A549 (cell line): ENCODE data around the gene SLC5A4.

ENCODE experiments used
- BHLHE40 ChIP-seq: IDR thresholded peaks from 2 replicates; pipeline ENCODE4 v1.6.1; 2012; ENCODE audit warnings: low read depth, low read length, inconsistent platforms
- CHD2 ChIP-seq: fragments of 150-350 bp; IDR thresholded peaks from 2 replicates; pipeline ENCODE4 v1.6.1; 2014; ENCODE audit warnings: low read length; ENCODE audit not compliant: partially characterized antibody
- CHD4 ChIP-seq: fragments of 200-600 bp; sonication (generic); IDR thresholded peaks from 2 replicates; pipeline ENCODE4 v1.6.1; 2016; ENCODE audit warnings: antibody characterized with exemption, mild to moderate bottlenecking, borderline replicate concordance
- EP300 ChIP-seq, 2 experiments: fragments of >200 bp; sonication (Bioruptor Twin); formaldehyde crosslinking; IDR thresholded peaks; 2 replicates in 1 of 2; 3 replicates in 1 of 2; pipeline ENCODE4 v1.6.1; 2016 to 2017
- HOXA7 ChIP-seq: fragments of 250-450 bp; sonication (Bioruptor Pico); IDR thresholded peaks from 2 replicates; pipeline ENCODE4 v1.5.0; 2020; ENCODE audit warnings: mild to moderate bottlenecking, moderate library complexity
- JUNB ChIP-seq: fragments of >200 bp; sonication (Bioruptor Twin); formaldehyde crosslinking; IDR thresholded peaks from 2 replicates; pipeline ENCODE4 v1.6.1; 2016
- POLR2A ChIP-seq: IDR thresholded peaks from 2 replicates; pipeline ENCODE4 v1.6.1; 2012; ENCODE audit warnings: mild to moderate bottlenecking, low read length
- RAD21 ChIP-seq, 2 experiments: fragments of >200 bp in 1 of 2; sonication (Bioruptor Twin) in 1 of 2; formaldehyde crosslinking in 1 of 2; IDR thresholded peaks in 1 of 2; conservative IDR thresholded peaks in 1 of 2; 2 replicates in 1 of 2; 3 replicates in 1 of 2; pipeline ENCODE4 v1.6.1; 2012 to 2018; ENCODE audit warnings: inconsistent platforms in 1 of 2
- RARB ChIP-seq: fragments of 250-450 bp; sonication (Bioruptor Pico); IDR thresholded peaks from 2 replicates; pipeline ENCODE4 v1.8.0; 2021; ENCODE audit warnings: mild to moderate bottlenecking, moderate library complexity
- SREBF2 ChIP-seq: fragments of 450-650 bp; IDR thresholded peaks from 2 replicates; pipeline ENCODE4 v1.6.1; 2014; ENCODE audit warnings: mild to moderate bottlenecking, moderate library complexity
- TF ChIP-seq, protein P1 (sequence below): fragments of 200-600 bp; sonication (generic); IDR thresholded peaks from 2 replicates; pipeline ENCODE4 v1.6.1; 2016; ENCODE audit warnings: antibody characterized with exemption, mild to moderate bottlenecking, moderate library complexity
- TF ChIP-seq, protein P2 (sequence below): fragments of >200 bp; sonication (Bioruptor Twin); formaldehyde crosslinking; IDR thresholded peaks from 3 replicates; pipeline ENCODE4 v1.5.1; 2016
- TF ChIP-seq, protein P3 (sequence below): IDR thresholded peaks from 2 replicates; pipeline ENCODE4 v1.6.1; 2012; ENCODE audit warnings: low read depth, borderline replicate concordance
- TF ChIP-seq, protein P4 (sequence below): fragments of 450-650 bp; IDR thresholded peaks from 2 replicates; pipeline ENCODE4 v1.6.1; 2014; ENCODE audit warnings: antibody characterized with exemption

DNA sequence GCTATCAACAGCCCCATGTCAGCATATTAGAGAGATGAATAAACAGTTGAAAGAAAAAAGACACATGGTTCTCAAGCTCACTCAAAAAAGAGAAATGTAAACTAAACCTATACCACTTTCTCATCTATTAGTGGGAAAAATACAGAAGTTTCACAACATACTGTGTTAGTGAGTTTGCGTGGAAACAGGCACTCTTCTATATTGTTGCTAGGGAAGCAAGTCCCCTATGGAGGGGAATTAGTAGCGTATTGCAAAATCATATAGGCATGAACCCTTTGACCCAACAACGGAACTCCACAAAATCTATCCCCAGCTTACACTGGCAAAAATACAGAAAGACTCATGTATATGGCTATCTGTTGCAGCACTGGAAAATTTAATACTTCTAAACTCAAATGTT is 36.1 kb downstream of the SLC5A4 start:
- TF ChIP-seq, protein P1, sequence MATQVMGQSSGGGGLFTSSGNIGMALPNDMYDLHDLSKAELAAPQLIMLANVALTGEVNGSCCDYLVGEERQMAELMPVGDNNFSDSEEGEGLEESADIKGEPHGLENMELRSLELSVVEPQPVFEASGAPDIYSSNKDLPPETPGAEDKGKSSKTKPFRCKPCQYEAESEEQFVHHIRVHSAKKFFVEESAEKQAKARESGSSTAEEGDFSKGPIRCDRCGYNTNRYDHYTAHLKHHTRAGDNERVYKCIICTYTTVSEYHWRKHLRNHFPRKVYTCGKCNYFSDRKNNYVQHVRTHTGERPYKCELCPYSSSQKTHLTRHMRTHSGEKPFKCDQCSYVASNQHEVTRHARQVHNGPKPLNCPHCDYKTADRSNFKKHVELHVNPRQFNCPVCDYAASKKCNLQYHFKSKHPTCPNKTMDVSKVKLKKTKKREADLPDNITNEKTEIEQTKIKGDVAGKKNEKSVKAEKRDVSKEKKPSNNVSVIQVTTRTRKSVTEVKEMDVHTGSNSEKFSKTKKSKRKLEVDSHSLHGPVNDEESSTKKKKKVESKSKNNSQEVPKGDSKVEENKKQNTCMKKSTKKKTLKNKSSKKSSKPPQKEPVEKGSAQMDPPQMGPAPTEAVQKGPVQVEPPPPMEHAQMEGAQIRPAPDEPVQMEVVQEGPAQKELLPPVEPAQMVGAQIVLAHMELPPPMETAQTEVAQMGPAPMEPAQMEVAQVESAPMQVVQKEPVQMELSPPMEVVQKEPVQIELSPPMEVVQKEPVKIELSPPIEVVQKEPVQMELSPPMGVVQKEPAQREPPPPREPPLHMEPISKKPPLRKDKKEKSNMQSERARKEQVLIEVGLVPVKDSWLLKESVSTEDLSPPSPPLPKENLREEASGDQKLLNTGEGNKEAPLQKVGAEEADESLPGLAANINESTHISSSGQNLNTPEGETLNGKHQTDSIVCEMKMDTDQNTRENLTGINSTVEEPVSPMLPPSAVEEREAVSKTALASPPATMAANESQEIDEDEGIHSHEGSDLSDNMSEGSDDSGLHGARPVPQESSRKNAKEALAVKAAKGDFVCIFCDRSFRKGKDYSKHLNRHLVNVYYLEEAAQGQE: no peak
- TF ChIP-seq, protein P2, sequence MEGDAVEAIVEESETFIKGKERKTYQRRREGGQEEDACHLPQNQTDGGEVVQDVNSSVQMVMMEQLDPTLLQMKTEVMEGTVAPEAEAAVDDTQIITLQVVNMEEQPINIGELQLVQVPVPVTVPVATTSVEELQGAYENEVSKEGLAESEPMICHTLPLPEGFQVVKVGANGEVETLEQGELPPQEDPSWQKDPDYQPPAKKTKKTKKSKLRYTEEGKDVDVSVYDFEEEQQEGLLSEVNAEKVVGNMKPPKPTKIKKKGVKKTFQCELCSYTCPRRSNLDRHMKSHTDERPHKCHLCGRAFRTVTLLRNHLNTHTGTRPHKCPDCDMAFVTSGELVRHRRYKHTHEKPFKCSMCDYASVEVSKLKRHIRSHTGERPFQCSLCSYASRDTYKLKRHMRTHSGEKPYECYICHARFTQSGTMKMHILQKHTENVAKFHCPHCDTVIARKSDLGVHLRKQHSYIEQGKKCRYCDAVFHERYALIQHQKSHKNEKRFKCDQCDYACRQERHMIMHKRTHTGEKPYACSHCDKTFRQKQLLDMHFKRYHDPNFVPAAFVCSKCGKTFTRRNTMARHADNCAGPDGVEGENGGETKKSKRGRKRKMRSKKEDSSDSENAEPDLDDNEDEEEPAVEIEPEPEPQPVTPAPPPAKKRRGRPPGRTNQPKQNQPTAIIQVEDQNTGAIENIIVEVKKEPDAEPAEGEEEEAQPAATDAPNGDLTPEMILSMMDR: no peak
- no peak for TF ChIP-seq BHLHE40
- TF ChIP-seq CHD4: no peak
- TF ChIP-seq, protein P3, sequence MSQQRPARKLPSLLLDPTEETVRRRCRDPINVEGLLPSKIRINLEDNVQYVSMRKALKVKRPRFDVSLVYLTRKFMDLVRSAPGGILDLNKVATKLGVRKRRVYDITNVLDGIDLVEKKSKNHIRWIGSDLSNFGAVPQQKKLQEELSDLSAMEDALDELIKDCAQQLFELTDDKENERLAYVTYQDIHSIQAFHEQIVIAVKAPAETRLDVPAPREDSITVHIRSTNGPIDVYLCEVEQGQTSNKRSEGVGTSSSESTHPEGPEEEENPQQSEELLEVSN: no peak
- TF ChIP-seq POLR2A: no peak
- no peak for TF ChIP-seq HOXA7 (CRISPR knock-in tag)
- no peak for TF ChIP-seq EP300 (IDR thresholded peaks at IDR 0.05)
- TF ChIP-seq JUNB: no peak
- TF ChIP-seq CHD2: no peak
- no peak for TF ChIP-seq RAD21 (conservative IDR thresholded peaks at IDR 0.05 in 1 of 2, IDR thresholded peaks at IDR 0.05 in 1 of 2)
- TF ChIP-seq SREBF2: no peak
- TF ChIP-seq, protein P4, sequence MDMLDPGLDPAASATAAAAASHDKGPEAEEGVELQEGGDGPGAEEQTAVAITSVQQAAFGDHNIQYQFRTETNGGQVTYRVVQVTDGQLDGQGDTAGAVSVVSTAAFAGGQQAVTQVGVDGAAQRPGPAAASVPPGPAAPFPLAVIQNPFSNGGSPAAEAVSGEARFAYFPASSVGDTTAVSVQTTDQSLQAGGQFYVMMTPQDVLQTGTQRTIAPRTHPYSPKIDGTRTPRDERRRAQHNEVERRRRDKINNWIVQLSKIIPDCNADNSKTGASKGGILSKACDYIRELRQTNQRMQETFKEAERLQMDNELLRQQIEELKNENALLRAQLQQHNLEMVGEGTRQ: no peak
- TF ChIP-seq RARB (CRISPR knock-in tag): no peak
